Fibroblast of skin of abdomen (primary cell): Measurements from ENCODE around the gene PTX4. TPM values are rescaled to one million over a fixed set of nuclear protein-coding genes. Genes with fewer than 3 reads are reported as not detected.

Source experiments
- DNase-seq: peaks from one replicate; pipeline ENCODE4 v3.0.0-alpha.2; 2013
- polyA plus RNA-seq, 2 experiments: library from polyadenylated mRNA; unstranded; fragments of 120-200 nt; gene quantifications; one replicate each; pipeline ENCODE4 v1.2.1, GENCODE V29; 2013; ENCODE audit not compliant: insufficient read length in 2 of 2

PTX4 gene
- polyA plus RNA-seq (2013, experiment 1 of 2; ENCODE audit: insufficient read length), result not detected
- polyA plus RNA-seq (2013, experiment 2 of 2; ENCODE audit: insufficient read length), result not detected

- DNase-seq, result no peak
Measured at GRCh38 chr16:1488619-1489018, at the start of gene PTX4. Gene PTX4 (minus strand): TSS chr16:1488944. CDS start chr16:1488909, 35 bp downstream.

- DNase-seq, result no peak
Measured at GRCh38 chr16:1537763-1538289, 49.1 kb upstream of the PTX4 start.

GRCh38 chr16:1537138-1537577, 48.4 kb upstream of the PTX4 start:
- DNase-seq, result no peak

GRCh38 chr16:1536601-1537000, 47.9 kb upstream of the PTX4 start:
- DNase-seq, result no peak

- no peak for DNase-seq
Measured at GRCh38 chr16:1535391-1536291, 46.9 kb upstream of the PTX4 start.

GRCh38 chr16:1534021-1535020, 45.6 kb upstream of the PTX4 start:
- peak; percentile 63 for DNase-seq

- peak; percentile 86 for DNase-seq
Measured at GRCh38 chr16:1533443-1533951, 44.8 kb upstream of the PTX4 start, which contains the start of gene TMEM204. Gene TMEM204 (plus strand): TSS chr16:1533666. CDS start chr16:1534276, 610 bp downstream.

GRCh38 chr16:1532771-1533170, 44.0 kb upstream of the PTX4 start:
- DNase-seq, result no peak

GRCh38 chr16:1532081-1532760, 43.5 kb upstream of the PTX4 start:
- DNase-seq, result no peak

GRCh38 chr16:1531638-1531910, 42.8 kb upstream of the PTX4 start:
- DNase-seq, result no peak

- DNase-seq, result peak; percentile 89
Measured at GRCh38 chr16:1530883-1531637, 42.3 kb upstream of the PTX4 start.

GRCh38 chr16:1530349-1530882, 41.7 kb upstream of the PTX4 start:
- DNase-seq, result no peak

GRCh38 chr16:1528921-1529537, 40.3 kb upstream of the PTX4 start:
- DNase-seq, result no peak

GRCh38 chr16:1527836-1528811, 39.4 kb upstream of the PTX4 start:
- DNase-seq, result peak; percentile 21

- DNase-seq, result no peak
Measured at GRCh38 chr16:1526608-1527555, 38.1 kb upstream of the PTX4 start.

- no peak for DNase-seq
Measured at GRCh38 chr16:1525871-1526607, 37.3 kb upstream of the PTX4 start.

GRCh38 chr16:1524366-1524765, 35.6 kb upstream of the PTX4 start:
- no peak for DNase-seq
